ENCODE results near the gene SLC18A3.

The SLC18A3 gene

DNA sequence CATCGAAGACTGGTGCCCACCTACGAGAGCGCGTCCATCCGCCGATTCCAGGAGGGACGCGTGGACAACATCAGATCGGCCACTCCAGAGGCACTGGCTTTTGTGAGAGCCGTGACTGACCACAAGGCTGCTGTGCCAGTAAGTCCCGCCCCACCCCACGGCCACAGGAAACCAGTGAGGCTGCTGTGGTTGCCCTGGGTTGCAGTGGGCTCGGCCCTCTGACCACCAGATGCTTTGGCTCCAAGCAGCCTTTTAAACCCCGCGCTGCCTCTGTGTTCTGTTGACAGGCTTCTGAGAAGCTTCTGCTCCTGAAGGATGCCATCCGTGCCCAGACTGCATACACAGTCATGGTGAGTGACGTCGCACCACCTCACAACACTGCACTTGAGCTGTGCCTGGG is 45.0 kb downstream of the SLC18A3 start:
- H3K27me3 ChIP-seq (ENCODE audit: insufficient read depth, poor library complexity, severe bottlenecking) = no peaks in the 10 kb centered on the region
- DNase-seq (ENCODE audit: low read depth in 1 of 2, low spot score in 1 of 2) = no peak
- H3K27ac ChIP-seq (replicated peaks) = no peak overlapping the region
- no peak overlapping the region for H3K4me3 ChIP-seq (replicated peaks; ENCODE audit: insufficient read depth, low read length)
- TF ChIP-seq GABPA (IDR thresholded peaks at IDR 0.05; ENCODE audit: low read depth) = no peak
- TF ChIP-seq, protein P1, sequence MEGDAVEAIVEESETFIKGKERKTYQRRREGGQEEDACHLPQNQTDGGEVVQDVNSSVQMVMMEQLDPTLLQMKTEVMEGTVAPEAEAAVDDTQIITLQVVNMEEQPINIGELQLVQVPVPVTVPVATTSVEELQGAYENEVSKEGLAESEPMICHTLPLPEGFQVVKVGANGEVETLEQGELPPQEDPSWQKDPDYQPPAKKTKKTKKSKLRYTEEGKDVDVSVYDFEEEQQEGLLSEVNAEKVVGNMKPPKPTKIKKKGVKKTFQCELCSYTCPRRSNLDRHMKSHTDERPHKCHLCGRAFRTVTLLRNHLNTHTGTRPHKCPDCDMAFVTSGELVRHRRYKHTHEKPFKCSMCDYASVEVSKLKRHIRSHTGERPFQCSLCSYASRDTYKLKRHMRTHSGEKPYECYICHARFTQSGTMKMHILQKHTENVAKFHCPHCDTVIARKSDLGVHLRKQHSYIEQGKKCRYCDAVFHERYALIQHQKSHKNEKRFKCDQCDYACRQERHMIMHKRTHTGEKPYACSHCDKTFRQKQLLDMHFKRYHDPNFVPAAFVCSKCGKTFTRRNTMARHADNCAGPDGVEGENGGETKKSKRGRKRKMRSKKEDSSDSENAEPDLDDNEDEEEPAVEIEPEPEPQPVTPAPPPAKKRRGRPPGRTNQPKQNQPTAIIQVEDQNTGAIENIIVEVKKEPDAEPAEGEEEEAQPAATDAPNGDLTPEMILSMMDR (IDR thresholded peaks at IDR 0.05; ENCODE audit: insufficient read depth, low read length) = no peak
- TF ChIP-seq SPI1 (IDR thresholded peaks at IDR 0.05; ENCODE audit: borderline replicate concordance, low read depth) = no peak
- no peak for TF ChIP-seq POLR2AphosphoS5 (IDR thresholded peaks at IDR 0.05; ENCODE audit: low read depth)
- TF ChIP-seq, protein P2, sequence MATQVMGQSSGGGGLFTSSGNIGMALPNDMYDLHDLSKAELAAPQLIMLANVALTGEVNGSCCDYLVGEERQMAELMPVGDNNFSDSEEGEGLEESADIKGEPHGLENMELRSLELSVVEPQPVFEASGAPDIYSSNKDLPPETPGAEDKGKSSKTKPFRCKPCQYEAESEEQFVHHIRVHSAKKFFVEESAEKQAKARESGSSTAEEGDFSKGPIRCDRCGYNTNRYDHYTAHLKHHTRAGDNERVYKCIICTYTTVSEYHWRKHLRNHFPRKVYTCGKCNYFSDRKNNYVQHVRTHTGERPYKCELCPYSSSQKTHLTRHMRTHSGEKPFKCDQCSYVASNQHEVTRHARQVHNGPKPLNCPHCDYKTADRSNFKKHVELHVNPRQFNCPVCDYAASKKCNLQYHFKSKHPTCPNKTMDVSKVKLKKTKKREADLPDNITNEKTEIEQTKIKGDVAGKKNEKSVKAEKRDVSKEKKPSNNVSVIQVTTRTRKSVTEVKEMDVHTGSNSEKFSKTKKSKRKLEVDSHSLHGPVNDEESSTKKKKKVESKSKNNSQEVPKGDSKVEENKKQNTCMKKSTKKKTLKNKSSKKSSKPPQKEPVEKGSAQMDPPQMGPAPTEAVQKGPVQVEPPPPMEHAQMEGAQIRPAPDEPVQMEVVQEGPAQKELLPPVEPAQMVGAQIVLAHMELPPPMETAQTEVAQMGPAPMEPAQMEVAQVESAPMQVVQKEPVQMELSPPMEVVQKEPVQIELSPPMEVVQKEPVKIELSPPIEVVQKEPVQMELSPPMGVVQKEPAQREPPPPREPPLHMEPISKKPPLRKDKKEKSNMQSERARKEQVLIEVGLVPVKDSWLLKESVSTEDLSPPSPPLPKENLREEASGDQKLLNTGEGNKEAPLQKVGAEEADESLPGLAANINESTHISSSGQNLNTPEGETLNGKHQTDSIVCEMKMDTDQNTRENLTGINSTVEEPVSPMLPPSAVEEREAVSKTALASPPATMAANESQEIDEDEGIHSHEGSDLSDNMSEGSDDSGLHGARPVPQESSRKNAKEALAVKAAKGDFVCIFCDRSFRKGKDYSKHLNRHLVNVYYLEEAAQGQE (IDR thresholded peaks at IDR 0.05; ENCODE audit: insufficient replicate concordance, low read depth) = no peak

DNA sequence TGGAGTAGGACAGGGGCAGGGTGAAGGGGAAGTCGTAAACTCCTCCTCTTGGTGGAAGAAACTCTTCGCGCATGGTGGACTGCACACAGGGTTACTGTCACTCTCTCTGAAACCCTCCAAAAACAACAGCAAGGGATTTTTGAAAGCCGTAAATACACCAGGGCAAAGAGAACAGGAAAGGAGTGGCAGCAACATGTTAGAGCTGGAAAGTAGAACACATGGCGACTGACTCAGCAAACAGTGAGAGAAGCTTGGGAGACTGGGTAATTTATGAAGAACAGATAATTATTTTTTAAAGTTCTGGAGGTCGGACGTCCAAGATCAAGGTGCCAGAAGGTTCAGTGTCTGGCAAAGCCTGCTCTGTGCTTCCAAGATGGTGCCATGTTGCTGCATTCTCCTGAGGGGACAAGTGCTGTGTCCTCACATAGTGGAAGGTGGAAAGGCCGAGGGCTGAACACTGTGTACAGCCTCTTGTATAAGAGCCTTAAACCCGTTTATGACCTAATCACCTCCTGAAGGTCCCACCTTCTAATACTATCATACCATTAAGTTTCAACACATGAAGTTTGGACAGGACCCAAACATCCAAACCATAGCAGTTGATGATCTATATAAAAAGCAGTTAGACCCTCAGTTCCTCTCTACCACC is 46.9 kb downstream of the SLC18A3 start:
- TF ChIP-seq, protein P1 (IDR thresholded peaks at IDR 0.05; ENCODE audit: insufficient read depth, low read length) = no peak
- TF ChIP-seq SPI1 (IDR thresholded peaks at IDR 0.05; ENCODE audit: borderline replicate concordance, low read depth) (no peak), POLR2AphosphoS5 (IDR thresholded peaks at IDR 0.05; ENCODE audit: low read depth) (no peak)
- Histone ChIP-seq H3K4me3 (replicated peaks; ENCODE audit: insufficient read depth, low read length) (no peak overlapping the region), H3K27me3 (ENCODE audit: insufficient read depth, poor library complexity, severe bottlenecking) (no peaks in the 10 kb centered on the region), H3K27ac (replicated peaks) (no peak overlapping the region)
- no peak for DNase-seq (ENCODE audit: low read depth in 1 of 2, low spot score in 1 of 2)

GRCh38 chr10:49657606-49658005 is 47.5 kb downstream of the SLC18A3 start:
- Histone ChIP-seq H3K4me3 (replicated peaks; ENCODE audit: insufficient read depth, low read length) (no peak overlapping the region), H3K27me3 (ENCODE audit: insufficient read depth, poor library complexity, severe bottlenecking) (no peaks in the 10 kb centered on the region), H3K27ac (replicated peaks) (no peak overlapping the region)
- DNase-seq (ENCODE audit: low read depth in 1 of 2, low spot score in 1 of 2) = no peak
- TF ChIP-seq SPI1 (IDR thresholded peaks at IDR 0.05; ENCODE audit: borderline replicate concordance, low read depth) (no peak), GABPA (IDR thresholded peaks at IDR 0.05; ENCODE audit: low read depth) (no peak), POLR2AphosphoS5 (IDR thresholded peaks at IDR 0.05; ENCODE audit: low read depth) (no peak)
- TF ChIP-seq, protein P2 (IDR thresholded peaks at IDR 0.05; ENCODE audit: insufficient replicate concordance, low read depth) = no peak
- TF ChIP-seq, protein P1 (IDR thresholded peaks at IDR 0.05; ENCODE audit: insufficient read depth, low read length) = no peak

Measured in HL-60 (cell line).